Adrenal gland (tissue), 5 donors: Measurements from ENCODE around the gene SCAMP2.

ENCODE experiments used
- CTCF ChIP-seq, 6 experiments: fragments of 450-650 bp in 4 of 6; fragments of 200-600 bp in 2 of 6; sonication (generic) in 1 of 6; IDR thresholded peaks; 1 replicate in 5 of 6; 2 replicates in 1 of 6; pipeline versions ENCODE4 v1.5.1 to v1.8.0; 2016 to 2021; ENCODE audit warnings: antibody characterized with exemption in 6 of 6, mild to moderate bottlenecking in 2 of 6, moderate library complexity in 1 of 6
- POLR2A ChIP-seq, 2 donors: fragments of 450-650 bp; IDR thresholded peaks; one replicate each; pipeline ENCODE4 v1.6.1; 2017; ENCODE audit warnings: antibody characterized with exemption in 2 of 2, mild to moderate bottlenecking in 2 of 2, moderate library complexity in 1 of 2
- donor health status: DM: no; HTN: no; CAD: no.

DNA sequence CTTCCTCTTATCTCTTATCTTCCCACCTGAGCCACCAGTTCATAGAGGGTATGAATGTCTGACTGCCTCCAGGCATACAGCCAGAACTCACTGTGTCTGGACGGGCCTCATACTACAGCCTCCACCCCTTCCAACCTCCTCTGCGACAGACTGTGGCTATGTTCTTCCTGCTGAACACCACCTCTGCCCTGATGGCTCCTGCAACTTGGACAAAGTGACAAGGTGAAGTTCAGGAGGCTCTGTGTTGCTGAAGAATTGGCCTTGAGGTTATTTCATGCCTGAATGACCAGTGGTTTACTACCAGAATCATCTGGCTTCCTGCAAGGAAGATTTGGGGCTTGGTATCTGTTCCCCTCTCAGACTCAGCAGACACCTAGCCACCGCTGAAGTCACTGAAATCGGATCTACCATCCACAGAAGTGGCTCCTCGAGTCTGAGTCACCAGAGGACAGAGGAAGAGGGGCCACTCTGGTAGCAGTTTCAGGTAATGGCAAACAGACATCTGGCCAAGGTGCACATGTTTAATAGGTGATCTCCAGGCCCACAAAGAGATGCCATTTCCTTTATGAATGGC is 16.0 kb downstream of the SCAMP2 start:
- no peak for TF ChIP-seq POLR2A (IDR thresholded peaks at IDR 0.05)
- no peak for TF ChIP-seq CTCF (IDR thresholded peaks at IDR 0.05)
